ENCODE measurements around the gene TMEM134.

DNA sequence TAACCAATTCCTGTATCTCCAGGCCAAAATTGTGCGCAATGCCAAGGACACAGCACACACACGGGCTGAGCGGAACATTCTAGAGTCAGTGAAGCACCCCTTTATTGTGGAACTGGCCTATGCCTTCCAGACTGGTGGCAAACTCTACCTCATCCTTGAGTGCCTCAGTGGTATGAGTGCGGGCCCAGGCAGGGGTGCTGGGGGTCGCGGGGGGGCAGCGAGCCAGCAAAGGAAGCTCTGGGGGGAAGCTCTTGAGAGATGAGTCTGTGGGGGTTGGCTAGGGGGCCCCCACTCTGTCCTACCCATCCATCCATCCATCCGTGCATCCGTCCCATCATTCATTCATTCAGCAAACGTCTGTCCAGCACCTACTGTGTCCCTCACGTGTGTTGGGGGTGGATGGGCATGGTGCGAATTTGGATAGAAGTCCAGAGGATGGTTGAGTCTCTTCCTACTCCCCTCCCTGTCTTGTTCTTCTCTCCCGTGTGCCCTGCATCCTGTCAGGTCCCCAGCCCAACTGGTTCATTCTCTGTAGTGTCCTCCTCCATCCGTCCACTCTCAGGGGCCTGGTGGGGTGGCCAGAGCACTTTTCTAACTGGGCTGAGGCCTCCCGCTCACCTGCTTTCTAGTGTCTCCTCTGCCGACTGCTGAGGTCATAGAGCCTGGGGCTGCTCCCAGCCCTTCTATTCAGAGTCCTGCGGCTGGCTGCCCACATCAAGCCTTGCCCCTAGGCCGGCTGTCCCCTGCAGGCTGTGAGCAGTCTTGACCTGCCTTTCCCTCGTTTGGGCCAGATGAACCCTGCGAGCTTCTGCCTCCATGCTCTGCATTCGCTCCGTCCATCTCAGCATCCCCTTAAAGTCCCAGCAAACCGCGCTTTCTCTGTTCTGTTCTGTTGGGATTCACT, 37.5 kb downstream of the TMEM134 start:
- TF ChIP-seq, protein P1, sequence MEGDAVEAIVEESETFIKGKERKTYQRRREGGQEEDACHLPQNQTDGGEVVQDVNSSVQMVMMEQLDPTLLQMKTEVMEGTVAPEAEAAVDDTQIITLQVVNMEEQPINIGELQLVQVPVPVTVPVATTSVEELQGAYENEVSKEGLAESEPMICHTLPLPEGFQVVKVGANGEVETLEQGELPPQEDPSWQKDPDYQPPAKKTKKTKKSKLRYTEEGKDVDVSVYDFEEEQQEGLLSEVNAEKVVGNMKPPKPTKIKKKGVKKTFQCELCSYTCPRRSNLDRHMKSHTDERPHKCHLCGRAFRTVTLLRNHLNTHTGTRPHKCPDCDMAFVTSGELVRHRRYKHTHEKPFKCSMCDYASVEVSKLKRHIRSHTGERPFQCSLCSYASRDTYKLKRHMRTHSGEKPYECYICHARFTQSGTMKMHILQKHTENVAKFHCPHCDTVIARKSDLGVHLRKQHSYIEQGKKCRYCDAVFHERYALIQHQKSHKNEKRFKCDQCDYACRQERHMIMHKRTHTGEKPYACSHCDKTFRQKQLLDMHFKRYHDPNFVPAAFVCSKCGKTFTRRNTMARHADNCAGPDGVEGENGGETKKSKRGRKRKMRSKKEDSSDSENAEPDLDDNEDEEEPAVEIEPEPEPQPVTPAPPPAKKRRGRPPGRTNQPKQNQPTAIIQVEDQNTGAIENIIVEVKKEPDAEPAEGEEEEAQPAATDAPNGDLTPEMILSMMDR (IDR thresholded peaks at IDR 0.05; ENCODE audit: low read length): no peak
- TF ChIP-seq EZH2 (IDR thresholded peaks at IDR 0.05; ENCODE audit: borderline replicate concordance, low read length): no peak
